ENCODE results near the gene CTAGE1. TPM values are rescaled to one million over a fixed set of nuclear protein-coding genes. Genes with fewer than 3 reads are reported as not detected.

CTAGE1 gene
- total RNA-seq, 1 donor from 2014 or later: not detected

DNA sequence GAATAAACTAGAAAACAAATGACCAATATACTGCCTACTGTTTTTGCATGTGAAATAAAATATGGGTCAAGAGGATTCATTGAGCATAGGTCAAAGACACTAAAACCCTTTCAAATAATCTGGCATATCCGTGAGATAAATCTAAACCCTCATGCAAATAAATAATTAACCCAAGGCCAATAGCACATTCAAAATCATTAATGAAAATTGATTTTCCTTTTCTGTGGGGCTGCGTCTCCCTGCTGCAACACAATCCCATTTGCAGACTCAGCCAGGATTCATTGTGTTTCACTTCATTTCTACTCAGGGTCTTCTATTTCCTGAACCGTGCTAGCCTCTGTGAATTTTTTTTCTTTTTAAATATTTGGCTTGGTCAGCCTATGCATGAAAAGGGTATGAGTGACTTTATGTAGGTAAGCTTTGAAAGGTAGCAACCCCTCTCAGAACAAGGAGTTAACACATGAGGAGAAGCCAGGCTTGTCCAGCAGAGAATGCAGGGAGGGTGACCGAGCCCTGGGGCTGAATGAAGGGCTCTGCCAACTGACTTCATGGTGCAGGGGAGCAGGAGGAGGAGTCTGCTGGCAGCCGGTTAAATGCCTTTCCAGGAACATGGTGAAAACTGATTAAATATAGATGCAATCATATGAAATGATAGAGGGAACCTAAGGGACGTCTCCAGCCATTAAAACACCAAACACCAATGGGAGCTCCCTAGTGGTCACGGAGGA is 10.3 kb upstream of the CTAGE1 start:
- DNase-seq: no peak
- Histone ChIP-seq H3K4me1 (peaks cover 21% of the 10 kb centered on the region), H3K36me3 (no peaks in the 10 kb centered on the region), H3K27me3 (ENCODE audit: low read depth) (no peaks in the 10 kb centered on the region), H3K27ac (replicated peaks) (peak overlapping the region; percentile 7), H3K9me3 (replicated peaks) (no peaks in the 10 kb centered on the region), H3K4me3 (no peak overlapping the region)
- intact Hi-C loops (cut with micrococcal nuclease): loop anchor here (10.0 kb wide), 1 partner anchor 77 kb away; no protein-coding TSS in a partner anchor
- TF ChIP-seq, protein P1, sequence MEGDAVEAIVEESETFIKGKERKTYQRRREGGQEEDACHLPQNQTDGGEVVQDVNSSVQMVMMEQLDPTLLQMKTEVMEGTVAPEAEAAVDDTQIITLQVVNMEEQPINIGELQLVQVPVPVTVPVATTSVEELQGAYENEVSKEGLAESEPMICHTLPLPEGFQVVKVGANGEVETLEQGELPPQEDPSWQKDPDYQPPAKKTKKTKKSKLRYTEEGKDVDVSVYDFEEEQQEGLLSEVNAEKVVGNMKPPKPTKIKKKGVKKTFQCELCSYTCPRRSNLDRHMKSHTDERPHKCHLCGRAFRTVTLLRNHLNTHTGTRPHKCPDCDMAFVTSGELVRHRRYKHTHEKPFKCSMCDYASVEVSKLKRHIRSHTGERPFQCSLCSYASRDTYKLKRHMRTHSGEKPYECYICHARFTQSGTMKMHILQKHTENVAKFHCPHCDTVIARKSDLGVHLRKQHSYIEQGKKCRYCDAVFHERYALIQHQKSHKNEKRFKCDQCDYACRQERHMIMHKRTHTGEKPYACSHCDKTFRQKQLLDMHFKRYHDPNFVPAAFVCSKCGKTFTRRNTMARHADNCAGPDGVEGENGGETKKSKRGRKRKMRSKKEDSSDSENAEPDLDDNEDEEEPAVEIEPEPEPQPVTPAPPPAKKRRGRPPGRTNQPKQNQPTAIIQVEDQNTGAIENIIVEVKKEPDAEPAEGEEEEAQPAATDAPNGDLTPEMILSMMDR (IDR thresholded peaks at IDR 0.05; ENCODE audit: borderline replicate concordance): no peak

DNA sequence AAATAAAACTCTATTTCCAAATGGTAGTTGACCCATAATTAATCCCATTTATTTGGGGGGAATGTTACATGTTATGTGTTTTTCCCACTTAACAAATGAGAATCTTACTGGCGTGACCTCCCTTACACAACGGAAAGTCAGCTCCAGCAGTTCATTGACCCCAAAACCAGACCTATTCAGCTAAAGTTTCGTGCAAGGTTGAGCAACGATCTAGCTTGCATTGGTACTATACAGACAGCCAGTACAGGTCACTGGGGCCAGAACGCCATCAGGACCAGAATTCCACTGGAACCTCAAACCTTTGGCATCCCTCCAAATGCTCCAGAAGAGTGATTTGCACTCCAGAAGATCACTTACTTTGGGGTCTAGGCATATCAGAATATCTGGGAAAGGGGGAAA is 6.8 kb upstream of the CTAGE1 start:
- H3K27me3 ChIP-seq (ENCODE audit: low read depth): no peaks in the 10 kb centered on the region
- TF ChIP-seq, protein P1 (IDR thresholded peaks at IDR 0.05; ENCODE audit: borderline replicate concordance): no peak
- H3K9me3 ChIP-seq (replicated peaks): no peaks in the 10 kb centered on the region
- H3K36me3 ChIP-seq: no peaks in the 10 kb centered on the region
- no peak overlapping the region for H3K27ac ChIP-seq (replicated peaks)
- intact Hi-C loops (cut with micrococcal nuclease): loop anchor here (10.0 kb wide), 1 partner anchor 80 kb away; no protein-coding TSS in a partner anchor
- no peak overlapping the region for H3K4me3 ChIP-seq
- no peak for DNase-seq
- H3K4me1 ChIP-seq: peaks cover 18% of the 10 kb centered on the region

DNA sequence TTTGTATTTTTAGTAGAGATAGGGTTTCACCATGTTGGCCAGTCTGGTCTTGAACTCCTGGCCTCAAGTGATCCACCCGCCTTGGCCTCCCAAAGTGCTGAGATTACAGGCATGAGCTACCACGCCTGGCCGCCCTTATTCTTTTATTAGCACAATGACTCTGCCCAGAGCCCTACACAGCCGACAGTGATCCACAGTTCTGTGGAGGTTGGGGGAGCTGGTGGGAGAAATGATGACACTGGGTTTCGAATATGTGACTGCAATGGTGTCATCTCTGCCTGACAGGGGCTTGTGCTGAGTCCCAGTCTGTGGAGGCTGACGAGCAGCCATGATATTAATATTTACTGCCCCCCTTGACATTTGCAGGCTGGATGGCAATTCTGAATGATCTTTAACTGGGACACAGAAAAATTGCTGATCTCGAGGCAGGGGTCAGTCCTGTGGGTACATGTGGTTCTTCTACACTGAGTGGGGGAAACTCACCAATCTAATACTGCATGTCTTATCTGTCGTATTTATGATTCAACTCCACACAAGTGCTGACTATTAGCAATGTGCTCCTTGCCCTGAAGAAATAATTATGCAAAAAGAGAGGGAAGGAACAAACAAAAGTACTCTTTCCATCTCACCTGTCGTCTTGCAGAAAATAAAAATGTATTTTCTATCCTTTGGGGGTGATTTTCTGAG is 6.3 kb upstream of the CTAGE1 start:
- peaks cover 18% of the 10 kb centered on the region for H3K4me1 ChIP-seq
- no peak for DNase-seq
- TF ChIP-seq, protein P1 (IDR thresholded peaks at IDR 0.05; ENCODE audit: borderline replicate concordance): no peak
- H3K4me3 ChIP-seq: no peak overlapping the region
- peak overlapping the region; percentile 31 for H3K27ac ChIP-seq (replicated peaks)
- H3K9me3 ChIP-seq (replicated peaks): no peaks in the 10 kb centered on the region
- intact Hi-C loops (cut with micrococcal nuclease): loop anchor here (10.0 kb wide), 1 partner anchor 81 kb away; no protein-coding TSS in a partner anchor
- H3K27me3 ChIP-seq (ENCODE audit: low read depth): no peaks in the 10 kb centered on the region
- H3K36me3 ChIP-seq: no peaks in the 10 kb centered on the region

DNA sequence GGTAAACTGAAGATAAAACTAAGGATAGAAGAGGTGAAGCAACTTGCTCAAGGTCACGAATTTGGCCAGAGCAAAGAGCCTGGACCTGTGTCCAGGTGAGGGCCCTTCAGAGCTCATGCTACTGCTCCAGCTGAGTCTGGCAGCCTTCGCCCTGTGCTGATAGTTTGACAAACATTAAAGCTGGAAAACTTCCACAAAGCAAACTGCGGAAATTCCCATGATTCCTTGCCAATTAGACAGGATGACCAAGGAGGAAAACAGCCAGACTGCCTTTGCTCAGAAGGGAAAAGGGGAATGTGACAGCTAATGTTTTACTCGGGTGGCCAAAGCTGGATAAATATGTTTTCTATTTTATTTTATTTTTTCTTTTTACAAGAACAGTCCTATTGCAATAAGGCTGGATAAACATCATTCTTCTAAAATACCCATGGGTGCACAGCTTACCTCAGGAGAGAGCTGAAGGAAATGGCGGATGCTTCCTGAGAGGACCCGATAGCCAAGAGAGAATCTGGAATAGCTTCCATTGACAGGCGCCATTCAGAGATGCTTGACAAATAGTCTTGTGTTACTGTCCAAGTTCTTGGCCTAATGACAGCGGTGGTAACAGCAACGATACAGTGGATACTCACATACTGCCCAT is 5.3 kb upstream of the CTAGE1 start:
- Histone ChIP-seq H3K4me3 (no peak overlapping the region), H3K9me3 (replicated peaks) (no peaks in the 10 kb centered on the region), H3K36me3 (no peaks in the 10 kb centered on the region), H3K4me1 (peaks cover 11% of the 10 kb centered on the region), H3K27ac (replicated peaks) (peak overlapping the region; percentile 31), H3K27me3 (ENCODE audit: low read depth) (no peaks in the 10 kb centered on the region)
- DNase-seq: no peak
- TF ChIP-seq, protein P1 (IDR thresholded peaks at IDR 0.05; ENCODE audit: borderline replicate concordance): no peak
- intact Hi-C loops (cut with micrococcal nuclease): loop anchor here (10.0 kb wide), 1 partner anchor 82 kb away; no protein-coding TSS in a partner anchor

DNA sequence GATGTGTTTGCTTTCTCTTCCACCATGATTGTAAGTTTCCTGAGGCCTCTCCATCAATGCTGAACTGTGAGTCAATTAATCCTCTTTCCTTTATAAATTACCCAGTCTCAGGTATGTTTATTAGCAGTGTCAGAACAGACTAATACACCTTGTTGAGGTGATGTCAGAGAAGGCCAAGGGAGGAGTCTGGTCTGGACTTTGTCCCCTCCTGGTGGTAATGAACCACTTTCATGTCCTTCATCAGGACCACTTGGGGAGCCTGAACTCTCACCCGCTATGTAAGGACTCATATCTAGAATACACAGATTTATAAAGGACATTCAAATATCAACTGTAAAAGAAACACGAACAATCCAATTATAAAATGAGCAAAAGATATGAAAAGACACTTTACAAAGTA is 2.9 kb upstream of the CTAGE1 start:
- Histone ChIP-seq H3K27ac (replicated peaks) (no peak overlapping the region), H3K9me3 (replicated peaks) (no peaks in the 10 kb centered on the region), H3K4me3 (no peak overlapping the region), H3K27me3 (ENCODE audit: low read depth) (no peaks in the 10 kb centered on the region), H3K36me3 (no peaks in the 10 kb centered on the region), H3K4me1 (peaks cover 8% of the 10 kb centered on the region)
- intact Hi-C loops (cut with micrococcal nuclease): loop anchor here (10.0 kb wide), 1 partner anchor 84 kb away; no protein-coding TSS in a partner anchor
- TF ChIP-seq, protein P1 (IDR thresholded peaks at IDR 0.05; ENCODE audit: borderline replicate concordance): no peak
- DNase-seq: no peak
